Measurements from ENCODE around the gene CTNNA3.

The CTNNA3 gene

GRCh38 chr10:66943590-66943989 is 752.4 kb downstream of the CTNNA3 start:
- H3K27ac ChIP-seq (ENCODE audit: low read depth, low read length): no peak overlapping the region
- H3K4me2 ChIP-seq (ENCODE audit: low read depth, low read length, poor library complexity, severe bottlenecking): no peak overlapping the region
- no peak overlapping the region for H3K9ac ChIP-seq (ENCODE audit: low read length)
- H3K79me2 ChIP-seq (ENCODE audit: insufficient read depth, low read length): no peaks in the 10 kb centered on the region
- no peaks in the 10 kb centered on the region for H3K9me3 ChIP-seq (ENCODE audit: insufficient read depth, low read length)
- no peaks in the 10 kb centered on the region for H3F3A ChIP-seq (ENCODE audit: insufficient read depth)
- no peaks in the 10 kb centered on the region for H3K9me2 ChIP-seq (replicated peaks; ENCODE audit: insufficient read depth, low read length)
- H3K27me3 ChIP-seq (ENCODE audit: low read length): no peaks in the 10 kb centered on the region
- TF ChIP-seq CTCF (IDR thresholded peaks at IDR 0.05; ENCODE audit: insufficient read depth, low read length, poor library complexity, severe bottlenecking): no peak
- no peaks in the 10 kb centered on the region for H3K36me3 ChIP-seq (ENCODE audit: low read length)
- H3K4me3 ChIP-seq (ENCODE audit: insufficient read depth, low read length, poor library complexity, severe bottlenecking): no peak overlapping the region
- H4K20me1 ChIP-seq (ENCODE audit: low read depth, low read length): no peaks in the 10 kb centered on the region
- H2AFZ ChIP-seq (ENCODE audit: low read depth, low read length, severe bottlenecking): no peak overlapping the region

GRCh38 chr10:66942407-66942806 is 753.6 kb downstream of the CTNNA3 start:
- no peak overlapping the region for H3K27ac ChIP-seq (ENCODE audit: low read depth, low read length)
- no peaks in the 10 kb centered on the region for H3F3A ChIP-seq (ENCODE audit: insufficient read depth)
- H4K20me1 ChIP-seq (ENCODE audit: low read depth, low read length): no peaks in the 10 kb centered on the region
- H3K4me3 ChIP-seq (ENCODE audit: insufficient read depth, low read length, poor library complexity, severe bottlenecking): no peak overlapping the region
- H3K27me3 ChIP-seq (ENCODE audit: low read length): no peaks in the 10 kb centered on the region
- TF ChIP-seq CTCF (IDR thresholded peaks at IDR 0.05; ENCODE audit: insufficient read depth, low read length, poor library complexity, severe bottlenecking) (no peak), EZH2phosphoT487 (conservative IDR thresholded peaks at IDR 0.05; ENCODE audit: low read length) (no peak)
- H3K4me2 ChIP-seq (ENCODE audit: low read depth, low read length, poor library complexity, severe bottlenecking): no peak overlapping the region
- H3K9me3 ChIP-seq (ENCODE audit: insufficient read depth, low read length): no peaks in the 10 kb centered on the region
- H2AFZ ChIP-seq (ENCODE audit: low read depth, low read length, severe bottlenecking): no peak overlapping the region
- H3K79me2 ChIP-seq (ENCODE audit: insufficient read depth, low read length): no peaks in the 10 kb centered on the region
- no peaks in the 10 kb centered on the region for H3K9me2 ChIP-seq (replicated peaks; ENCODE audit: insufficient read depth, low read length)
- H3K36me3 ChIP-seq (ENCODE audit: low read length): no peaks in the 10 kb centered on the region
- no peak overlapping the region for H3K9ac ChIP-seq (ENCODE audit: low read length)

- Histone ChIP-seq H3K9me2 (replicated peaks; ENCODE audit: insufficient read depth, low read length) (no peaks in the 10 kb centered on the region), H4K20me1 (ENCODE audit: low read depth, low read length) (no peaks in the 10 kb centered on the region), H3K27ac (ENCODE audit: low read depth, low read length) (no peak overlapping the region), H3K79me2 (ENCODE audit: insufficient read depth, low read length) (no peaks in the 10 kb centered on the region), H3K9ac (ENCODE audit: low read length) (no peak overlapping the region), H2AFZ (ENCODE audit: low read depth, low read length, severe bottlenecking) (no peak overlapping the region), H3K4me2 (ENCODE audit: low read depth, low read length, poor library complexity, severe bottlenecking) (no peak overlapping the region), H3K9me3 (ENCODE audit: insufficient read depth, low read length) (no peaks in the 10 kb centered on the region), H3K27me3 (ENCODE audit: low read length) (no peaks in the 10 kb centered on the region), H3K4me3 (ENCODE audit: insufficient read depth, low read length, poor library complexity, severe bottlenecking) (no peak overlapping the region), H3K36me3 (ENCODE audit: low read length) (no peaks in the 10 kb centered on the region), H3F3A (ENCODE audit: insufficient read depth) (no peaks in the 10 kb centered on the region)
- TF ChIP-seq EZH2phosphoT487 (conservative IDR thresholded peaks at IDR 0.05; ENCODE audit: low read length) (no peak), CTCF (IDR thresholded peaks at IDR 0.05; ENCODE audit: insufficient read depth, low read length, poor library complexity, severe bottlenecking) (no peak)
Measured at GRCh38 chr10:66941491-66941890, 754.5 kb downstream of the CTNNA3 start.

GRCh38 chr10:66940965-66941364 is 755.0 kb downstream of the CTNNA3 start:
- H3K9me2 ChIP-seq (replicated peaks; ENCODE audit: insufficient read depth, low read length): no peaks in the 10 kb centered on the region
- no peak overlapping the region for H3K4me3 ChIP-seq (ENCODE audit: insufficient read depth, low read length, poor library complexity, severe bottlenecking)
- TF ChIP-seq CTCF (IDR thresholded peaks at IDR 0.05; ENCODE audit: insufficient read depth, low read length, poor library complexity, severe bottlenecking) (no peak), EZH2phosphoT487 (conservative IDR thresholded peaks at IDR 0.05; ENCODE audit: low read length) (no peak)
- no peaks in the 10 kb centered on the region for H4K20me1 ChIP-seq (ENCODE audit: low read depth, low read length)
- H3K9ac ChIP-seq (ENCODE audit: low read length): no peak overlapping the region
- H3K27ac ChIP-seq (ENCODE audit: low read depth, low read length): no peak overlapping the region
- H2AFZ ChIP-seq (ENCODE audit: low read depth, low read length, severe bottlenecking): no peak overlapping the region
- no peak overlapping the region for H3K4me2 ChIP-seq (ENCODE audit: low read depth, low read length, poor library complexity, severe bottlenecking)
- no peaks in the 10 kb centered on the region for H3K36me3 ChIP-seq (ENCODE audit: low read length)
- H3F3A ChIP-seq (ENCODE audit: insufficient read depth): no peaks in the 10 kb centered on the region
- H3K79me2 ChIP-seq (ENCODE audit: insufficient read depth, low read length): no peaks in the 10 kb centered on the region
- no peaks in the 10 kb centered on the region for H3K9me3 ChIP-seq (ENCODE audit: insufficient read depth, low read length)
- no peaks in the 10 kb centered on the region for H3K27me3 ChIP-seq (ENCODE audit: low read length)
